ENCODE results near the gene CACNG4. TPM values are rescaled to one million over a fixed set of nuclear protein-coding genes. Genes with fewer than 3 reads are reported as not detected.
A peak's percentile ranks its signal among the peaks of the same experiment; 100 is the strongest.

The CACNG4 gene
- total RNA-seq, 4 donors from 2014 or later, result 0.56 to 2.2 (median 1.1) TPM; not detected in 1

GRCh38 chr17:66948061-66948750 is 16.3 kb upstream of the CACNG4 start:
- no peak for TF ChIP-seq CTCF (IDR thresholded peaks at IDR 0.05)
- no peak for ATAC-seq (ENCODE audit: low FRiP score)
- DNase-seq (ENCODE audit: low spot score), result no peak

GRCh38 chr17:66949501-66949900 is 15.0 kb upstream of the CACNG4 start:
- no peak for TF ChIP-seq CTCF (IDR thresholded peaks at IDR 0.05)
- DNase-seq (ENCODE audit: low spot score) (no peak), ATAC-seq (ENCODE audit: low FRiP score) (no peak)

- DNase-seq (ENCODE audit: low spot score) (no peak), ATAC-seq (ENCODE audit: low FRiP score) (no peak)
- no peak for TF ChIP-seq CTCF (IDR thresholded peaks at IDR 0.05)
Measured at GRCh38 chr17:66950325-66950724, 14.2 kb upstream of the CACNG4 start.

GRCh38 chr17:66950886-66951604 is 13.5 kb upstream of the CACNG4 start:
- ATAC-seq (ENCODE audit: low FRiP score) (peak; percentile 60), DNase-seq (ENCODE audit: low spot score) (no peak)
- no peak for TF ChIP-seq CTCF (IDR thresholded peaks at IDR 0.05)

GRCh38 chr17:66951605-66951953 is 12.9 kb upstream of the CACNG4 start:
- no peak for ATAC-seq (ENCODE audit: low FRiP score)
- no peak for DNase-seq (ENCODE audit: low spot score)

GRCh38 chr17:66952031-66952524 is 12.4 kb upstream of the CACNG4 start:
- DNase-seq (ENCODE audit: low spot score), result no peak
- TF ChIP-seq CTCF (IDR thresholded peaks at IDR 0.05), result no peak
- peak; percentile 76 for ATAC-seq (ENCODE audit: low FRiP score)

More at GRCh38 chr17:66951605-66951953, 12.9 kb upstream of the CACNG4 start:
- TF ChIP-seq CTCF (IDR thresholded peaks at IDR 0.05), result no peak
